ENCODE data around the gene IGFLR1.

Gene IGFLR1

DNA sequence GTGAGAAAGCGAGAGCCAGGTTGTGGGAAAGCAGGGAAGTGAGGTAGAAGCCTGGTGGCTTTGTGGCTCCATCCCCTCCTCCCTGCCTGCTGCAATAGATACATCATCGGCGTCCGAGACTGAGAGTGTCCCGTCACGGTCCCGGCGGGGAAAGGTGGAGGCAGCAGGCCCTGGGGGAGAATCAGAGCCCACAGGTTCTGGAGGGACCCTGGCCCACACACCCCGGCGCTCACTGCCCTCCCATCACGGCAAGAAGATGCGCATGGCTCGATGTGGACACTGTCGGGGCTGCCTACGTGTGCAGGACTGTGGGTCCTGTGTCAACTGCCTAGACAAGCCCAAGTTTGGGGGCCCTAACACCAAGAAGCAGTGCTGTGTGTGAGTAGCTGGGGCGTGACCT is 19.4 kb downstream of the IGFLR1 start:
- Mint-ChIP-seq H3K4me3 (no peak overlapping the region), H3K27ac (no peak overlapping the region), H3K36me3 (ENCODE audit: low read depth) (peaks cover 59% of the 10 kb centered on the region), H3K4me1 (peaks cover 6% of the 10 kb centered on the region), H3K27me3 (ENCODE audit: low read depth) (no peaks in the 10 kb centered on the region), H3K9me3 (no peaks in the 10 kb centered on the region)
- TF ChIP-seq CTCF (IDR thresholded peaks at IDR 0.05; ENCODE audit: unreplicated experiment in 3 of 3) = no peak

DNA sequence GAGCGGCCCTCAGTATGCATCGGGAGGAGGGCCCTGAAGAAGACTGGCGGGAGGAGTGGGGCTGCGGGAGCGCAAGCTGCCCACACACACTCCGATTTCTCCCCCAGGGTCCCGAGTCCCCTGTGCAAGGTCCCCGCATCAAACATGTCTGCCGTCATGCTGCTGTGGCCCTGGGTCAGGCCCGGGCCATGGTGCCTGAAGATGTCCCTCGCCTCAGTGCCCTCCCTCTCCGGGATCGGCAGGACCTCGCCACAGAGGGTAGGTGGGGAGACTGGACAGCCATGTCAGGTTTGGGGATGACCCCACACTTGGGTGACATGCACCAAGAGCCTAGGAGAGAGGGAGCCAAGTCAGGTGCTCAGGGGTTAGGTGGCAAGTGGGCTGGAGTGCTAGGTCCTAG is 19.8 kb downstream of the IGFLR1 start:
- peaks cover 55% of the 10 kb centered on the region for H3K36me3 Mint-ChIP-seq (ENCODE audit: low read depth)
- no peaks in the 10 kb centered on the region for H3K9me3 Mint-ChIP-seq
- no peak overlapping the region for H3K27ac Mint-ChIP-seq
- H3K4me3 Mint-ChIP-seq = no peak overlapping the region
- no peaks in the 10 kb centered on the region for H3K27me3 Mint-ChIP-seq (ENCODE audit: low read depth)
- H3K4me1 Mint-ChIP-seq = peaks cover 6% of the 10 kb centered on the region
- no peak for TF ChIP-seq CTCF (IDR thresholded peaks at IDR 0.05; ENCODE audit: unreplicated experiment in 3 of 3)

GRCh38 chr19:35721374-35721773 is 20.9 kb downstream of the IGFLR1 start:
- no peak for TF ChIP-seq CTCF (IDR thresholded peaks at IDR 0.05; ENCODE audit: unreplicated experiment in 3 of 3)
- Mint-ChIP-seq H3K27me3 (ENCODE audit: low read depth) (no peaks in the 10 kb centered on the region), H3K36me3 (ENCODE audit: low read depth) (peaks cover 49% of the 10 kb centered on the region), H3K9me3 (no peaks in the 10 kb centered on the region), H3K27ac (no peak overlapping the region), H3K4me1 (peaks cover 8% of the 10 kb centered on the region), H3K4me3 (peak overlapping the region; percentile 34 to 57 (median 52))

- H3K27ac Mint-ChIP-seq = no peak overlapping the region
- peaks cover 13% of the 10 kb centered on the region for H3K4me1 Mint-ChIP-seq
- no peaks in the 10 kb centered on the region for H3K27me3 Mint-ChIP-seq (ENCODE audit: low read depth)
- H3K9me3 Mint-ChIP-seq = no peaks in the 10 kb centered on the region
- TF ChIP-seq CTCF (IDR thresholded peaks at IDR 0.05; ENCODE audit: unreplicated experiment in 3 of 3) = no peak
- H3K4me3 Mint-ChIP-seq = peak overlapping the region in 1 of 3 experiments; percentile 9
- H3K36me3 Mint-ChIP-seq (ENCODE audit: low read depth) = peaks cover 41% of the 10 kb centered on the region
Measured at GRCh38 chr19:35720648-35721047, 21.6 kb downstream of the IGFLR1 start.

- H3K27ac Mint-ChIP-seq = no peak overlapping the region
- H3K4me1 Mint-ChIP-seq = peaks cover 13% of the 10 kb centered on the region
- no peaks in the 10 kb centered on the region for H3K9me3 Mint-ChIP-seq
- H3K4me3 Mint-ChIP-seq = peak overlapping the region; percentile 53 to 78 (median 70)
- no peaks in the 10 kb centered on the region for H3K27me3 Mint-ChIP-seq (ENCODE audit: low read depth)
- H3K36me3 Mint-ChIP-seq (ENCODE audit: low read depth) = peaks cover 38% of the 10 kb centered on the region
- TF ChIP-seq CTCF (IDR thresholded peaks at IDR 0.05; ENCODE audit: unreplicated experiment in 3 of 3) = no peak
Measured at GRCh38 chr19:35720163-35720524, 22.1 kb downstream of the IGFLR1 start.

DNA sequence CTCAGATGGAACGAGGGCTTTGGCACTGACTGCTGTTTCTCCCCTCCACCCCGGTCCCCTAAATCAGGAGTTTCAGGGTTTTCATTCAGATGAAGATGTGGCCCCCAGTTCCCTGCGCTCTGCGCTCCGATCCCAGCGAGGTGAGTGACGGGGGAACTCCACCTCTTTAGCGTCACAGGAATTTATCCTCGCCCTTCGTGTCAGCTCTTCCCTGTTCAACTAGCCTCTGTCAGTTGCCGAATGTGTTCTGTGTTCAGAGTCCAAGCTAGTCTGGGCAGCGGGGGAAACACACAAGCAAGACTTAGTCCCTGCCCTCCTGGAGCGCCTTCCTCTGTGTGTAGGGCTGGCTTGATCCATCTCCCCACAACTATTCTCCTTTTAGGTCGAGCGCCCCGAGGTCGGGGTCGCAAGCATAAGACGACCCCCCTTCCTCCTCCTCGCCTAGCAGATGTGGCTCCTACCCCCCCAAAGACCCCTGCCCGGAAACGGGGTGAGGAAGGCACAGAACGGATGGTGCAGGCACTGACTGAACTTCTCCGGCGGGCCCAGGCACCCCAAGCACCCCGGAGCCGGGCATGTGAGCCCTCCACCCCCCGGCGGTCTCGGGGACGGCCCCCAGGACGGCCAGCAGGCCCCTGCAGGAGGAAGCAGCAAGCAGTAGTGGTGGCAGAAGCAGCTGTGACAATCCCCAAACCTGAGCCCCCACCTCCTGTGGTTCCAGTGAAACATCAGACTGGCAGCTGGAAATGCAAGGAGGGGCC is 22.7 kb downstream of the IGFLR1 start:
- Mint-ChIP-seq H3K9me3 (no peaks in the 10 kb centered on the region), H3K4me3 (peak overlapping the region; percentile 92 to 96 (median 94)), H3K36me3 (ENCODE audit: low read depth) (peaks cover 33% of the 10 kb centered on the region), H3K4me1 (peaks cover 13% of the 10 kb centered on the region), H3K27me3 (ENCODE audit: low read depth) (no peaks in the 10 kb centered on the region), H3K27ac (peak overlapping the region; percentile 56 to 90 (median 60))
- TF ChIP-seq CTCF (IDR thresholded peaks at IDR 0.05; ENCODE audit: unreplicated experiment in 3 of 3) = no peak

All from nephron (organoid).